ENCODE measurements around the gene PLPPR5.

PLPPR5 gene

DNA sequence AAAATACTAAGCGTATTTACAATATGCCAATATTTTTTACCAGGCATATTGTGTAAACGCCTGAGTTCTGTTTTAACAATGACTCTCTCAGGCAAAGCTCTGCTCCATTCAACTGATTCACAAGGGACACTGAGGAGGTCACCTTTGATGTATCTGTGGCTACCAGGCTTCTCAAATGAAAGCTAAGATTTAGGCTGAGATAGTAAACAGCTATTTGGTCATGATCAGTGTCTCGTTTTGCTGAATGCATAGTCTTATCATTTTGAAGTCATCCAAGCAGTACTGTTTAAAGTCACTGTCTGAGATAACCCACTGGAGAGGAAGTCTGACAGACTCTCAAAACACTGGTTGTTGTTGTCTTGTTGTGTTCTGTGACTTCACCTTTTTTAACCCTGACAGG, 13.7 kb upstream of the PLPPR5 start:
- WGBS: 22% methylated on average over 3 of the region's 3 CpGs
- Histone ChIP-seq H3K23ac (ENCODE audit: low read length in 2 of 2) (no peak overlapping the region), H3K36me3 (ENCODE audit: control insufficient read depth in 1 of 2, insufficient read depth in 2 of 2, low read depth in 1 of 2, low read length in 2 of 2) (no peaks in the 10 kb centered on the region), H3K14ac (ENCODE audit: low read length in 2 of 2) (no peak overlapping the region), H4K8ac (ENCODE audit: low read length) (no peak overlapping the region), H2BK12ac (ENCODE audit: low read length in 2 of 2) (no peak overlapping the region), H4K91ac (ENCODE audit: low read length) (no peak overlapping the region), H2BK120ac (ENCODE audit: low read depth, low read length) (no peak overlapping the region), H3K4me3 (ENCODE audit: insufficient read depth in 1 of 2, low read depth in 1 of 2, low read length in 2 of 2) (no peak overlapping the region), H3K9me3 (ENCODE audit: control insufficient read depth, low read length) (no peaks in the 10 kb centered on the region), H2BK15ac (ENCODE audit: low read depth, poor library complexity, severe bottlenecking) (no peak overlapping the region), H2AK5ac (ENCODE audit: low read length, severe bottlenecking) (no peak overlapping the region), H3K4me1 (ENCODE audit: control insufficient read depth, insufficient read depth, low read depth, low read length) (peaks cover 2% of the 10 kb centered on the region), H3K27me3 (ENCODE audit: control insufficient read depth in 1 of 2, insufficient read depth in 1 of 2, low read length in 2 of 2) (no peaks in the 10 kb centered on the region), H3K27ac (ENCODE audit: low read length, poor library complexity, severe bottlenecking) (no peak overlapping the region), H2AFZ (ENCODE audit: low read depth, low read length) (no peak overlapping the region), H3K79me1 (replicated peaks; ENCODE audit: low read length, poor library complexity, severe bottlenecking) (no peaks in the 10 kb centered on the region), H3K9ac (ENCODE audit: low read length) (no peak overlapping the region), H3K18ac (ENCODE audit: low read depth in 1 of 2, low read length in 2 of 2) (no peak overlapping the region), H3K4ac (ENCODE audit: low read depth in 1 of 2, low read length in 2 of 2) (no peak overlapping the region), H3K4me2 (ENCODE audit: low read length, poor library complexity, severe bottlenecking) (no peak overlapping the region), H2BK5ac (ENCODE audit: low read depth, low read length, poor library complexity, severe bottlenecking) (no peak overlapping the region)
- no peak for DNase-seq

DNA sequence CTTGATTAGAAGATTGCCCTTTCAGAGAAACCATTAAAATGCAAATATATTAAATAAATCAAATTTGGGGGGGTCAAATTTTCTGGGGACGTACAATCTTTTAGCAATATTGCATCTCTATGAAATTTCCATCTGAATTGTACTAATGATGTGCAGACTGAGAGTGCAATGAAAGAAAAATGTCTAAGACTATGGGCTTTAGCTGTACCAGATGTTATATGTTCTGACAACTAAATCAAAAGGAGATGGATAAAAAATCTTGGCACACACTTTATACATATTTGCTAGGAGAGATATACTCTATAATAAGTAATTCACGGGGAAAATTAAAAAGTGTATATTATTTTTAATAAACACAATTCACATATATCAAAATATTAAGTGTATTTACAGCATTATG, 13.0 kb upstream of the PLPPR5 start:
- no peak overlapping the region for H4K8ac ChIP-seq (ENCODE audit: low read length)
- peaks cover 2% of the 10 kb centered on the region for H3K4me1 ChIP-seq (ENCODE audit: control insufficient read depth, insufficient read depth, low read depth, low read length)
- no peaks in the 10 kb centered on the region for H3K27me3 ChIP-seq (ENCODE audit: control insufficient read depth in 1 of 2, insufficient read depth in 1 of 2, low read length in 2 of 2)
- no peak overlapping the region for H2AFZ ChIP-seq (ENCODE audit: low read depth, low read length)
- no peak overlapping the region for H2AK5ac ChIP-seq (ENCODE audit: low read length, severe bottlenecking)
- H3K4me2 ChIP-seq (ENCODE audit: low read length, poor library complexity, severe bottlenecking): no peak overlapping the region
- H3K4me3 ChIP-seq (ENCODE audit: insufficient read depth in 1 of 2, low read depth in 1 of 2, low read length in 2 of 2): no peak overlapping the region
- H2BK12ac ChIP-seq (ENCODE audit: low read length in 2 of 2): no peak overlapping the region
- H4K91ac ChIP-seq (ENCODE audit: low read length): no peak overlapping the region
- no peak overlapping the region for H2BK5ac ChIP-seq (ENCODE audit: low read depth, low read length, poor library complexity, severe bottlenecking)
- H3K36me3 ChIP-seq (ENCODE audit: control insufficient read depth in 1 of 2, insufficient read depth in 2 of 2, low read depth in 1 of 2, low read length in 2 of 2): no peaks in the 10 kb centered on the region
- no peak overlapping the region for H3K14ac ChIP-seq (ENCODE audit: low read length in 2 of 2)
- no peak overlapping the region for H3K27ac ChIP-seq (ENCODE audit: low read length, poor library complexity, severe bottlenecking)
- no peaks in the 10 kb centered on the region for H3K9me3 ChIP-seq (ENCODE audit: control insufficient read depth, low read length)
- no CpG with 5 or more reads among the region's 2 CpGs for WGBS
- no peak overlapping the region for H3K9ac ChIP-seq (ENCODE audit: low read length)
- no peak for DNase-seq
- no peak overlapping the region for H3K4ac ChIP-seq (ENCODE audit: low read depth in 1 of 2, low read length in 2 of 2)
- no peak overlapping the region for H3K18ac ChIP-seq (ENCODE audit: low read depth in 1 of 2, low read length in 2 of 2)
- no peak overlapping the region for H2BK120ac ChIP-seq (ENCODE audit: low read depth, low read length)
- no peak overlapping the region for H3K23ac ChIP-seq (ENCODE audit: low read length in 2 of 2)
- no peak overlapping the region for H2BK15ac ChIP-seq (ENCODE audit: low read depth, poor library complexity, severe bottlenecking)
- H3K79me1 ChIP-seq (replicated peaks; ENCODE audit: low read length, poor library complexity, severe bottlenecking): no peaks in the 10 kb centered on the region

DNA sequence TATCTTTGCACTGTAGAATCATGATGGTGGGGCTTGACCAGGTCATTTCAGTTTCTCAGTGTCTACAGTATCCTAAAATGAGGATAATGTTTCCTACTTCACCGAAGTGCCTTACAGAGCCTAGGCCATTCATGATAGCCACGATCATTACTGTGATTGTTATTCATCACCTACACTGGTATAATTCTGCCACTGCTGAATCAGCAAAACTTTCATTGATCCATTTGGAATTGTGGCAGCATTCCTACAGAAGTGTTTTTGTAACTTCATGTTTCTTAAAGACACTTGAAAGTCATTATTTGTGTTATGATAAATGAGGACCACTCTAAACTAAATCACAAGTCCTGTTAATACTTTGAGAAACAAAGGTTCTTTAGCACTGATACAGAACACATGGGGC, 6.0 kb upstream of the PLPPR5 start:
- H3K4me1 ChIP-seq (ENCODE audit: control insufficient read depth, insufficient read depth, low read depth, low read length): peaks cover under 1% of the 10 kb centered on the region
- H3K27ac ChIP-seq (ENCODE audit: low read length, poor library complexity, severe bottlenecking): no peak overlapping the region
- no peak overlapping the region for H2BK5ac ChIP-seq (ENCODE audit: low read depth, low read length, poor library complexity, severe bottlenecking)
- DNase-seq: no peak
- no peak overlapping the region for H3K9ac ChIP-seq (ENCODE audit: low read length)
- no peak overlapping the region for H3K4ac ChIP-seq (ENCODE audit: low read depth in 1 of 2, low read length in 2 of 2)
- no peak overlapping the region for H3K23ac ChIP-seq (ENCODE audit: low read length in 2 of 2)
- no peak overlapping the region for H3K14ac ChIP-seq (ENCODE audit: low read length in 2 of 2)
- H3K4me2 ChIP-seq (ENCODE audit: low read length, poor library complexity, severe bottlenecking): no peak overlapping the region
- H2BK120ac ChIP-seq (ENCODE audit: low read depth, low read length): no peak overlapping the region
- no peaks in the 10 kb centered on the region for H3K9me3 ChIP-seq (ENCODE audit: control insufficient read depth, low read length)
- no peak overlapping the region for H2BK15ac ChIP-seq (ENCODE audit: low read depth, poor library complexity, severe bottlenecking)
- no peak overlapping the region for H2AK5ac ChIP-seq (ENCODE audit: low read length, severe bottlenecking)
- 67% methylated on average over 2 of the region's 2 CpGs for WGBS
- no peak overlapping the region for H4K91ac ChIP-seq (ENCODE audit: low read length)
- H3K4me3 ChIP-seq (ENCODE audit: insufficient read depth in 1 of 2, low read depth in 1 of 2, low read length in 2 of 2): no peak overlapping the region
- H3K36me3 ChIP-seq (ENCODE audit: control insufficient read depth in 1 of 2, insufficient read depth in 2 of 2, low read depth in 1 of 2, low read length in 2 of 2): no peaks in the 10 kb centered on the region
- H2BK12ac ChIP-seq (ENCODE audit: low read length in 2 of 2): no peak overlapping the region
- no peak overlapping the region for H4K8ac ChIP-seq (ENCODE audit: low read length)
- H3K79me1 ChIP-seq (replicated peaks; ENCODE audit: low read length, poor library complexity, severe bottlenecking): no peaks in the 10 kb centered on the region
- no peak overlapping the region for H3K18ac ChIP-seq (ENCODE audit: low read depth in 1 of 2, low read length in 2 of 2)
- no peak overlapping the region for H2AFZ ChIP-seq (ENCODE audit: low read depth, low read length)
- H3K27me3 ChIP-seq (ENCODE audit: control insufficient read depth in 1 of 2, insufficient read depth in 1 of 2, low read length in 2 of 2): peaks cover 9 to 29% of the 10 kb centered on the region in 2 experiments

DNA sequence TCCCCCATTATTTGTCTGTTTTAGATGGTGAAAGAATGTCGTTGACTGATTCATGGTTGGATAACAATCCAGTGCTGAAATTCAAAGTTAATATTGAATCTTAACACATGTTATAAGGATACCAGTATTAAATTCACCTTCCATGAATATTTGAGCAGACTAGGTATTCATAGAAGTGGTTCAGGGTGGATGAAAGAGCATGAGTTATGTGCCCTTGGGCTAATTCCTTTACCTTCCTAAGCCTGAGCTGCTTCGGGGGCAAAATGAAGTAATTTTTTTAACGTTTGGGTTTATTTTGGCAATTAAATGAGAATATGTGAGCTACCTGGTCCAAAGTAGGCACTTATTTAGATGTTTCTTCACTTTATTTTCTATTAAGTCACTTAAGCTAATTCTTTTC, 2.7 kb upstream of the PLPPR5 start:
- Histone ChIP-seq H3K9ac (ENCODE audit: low read length) (no peak overlapping the region), H2BK12ac (ENCODE audit: low read length in 2 of 2) (no peak overlapping the region), H3K18ac (ENCODE audit: low read depth in 1 of 2, low read length in 2 of 2) (no peak overlapping the region), H3K14ac (ENCODE audit: low read length in 2 of 2) (no peak overlapping the region), H3K36me3 (ENCODE audit: control insufficient read depth in 1 of 2, insufficient read depth in 2 of 2, low read depth in 1 of 2, low read length in 2 of 2) (no peaks in the 10 kb centered on the region), H2AFZ (ENCODE audit: low read depth, low read length) (no peak overlapping the region), H4K91ac (ENCODE audit: low read length) (no peak overlapping the region), H3K4ac (ENCODE audit: low read depth in 1 of 2, low read length in 2 of 2) (no peak overlapping the region), H3K27ac (ENCODE audit: low read length, poor library complexity, severe bottlenecking) (no peak overlapping the region), H3K9me3 (ENCODE audit: control insufficient read depth, low read length) (no peaks in the 10 kb centered on the region), H2BK120ac (ENCODE audit: low read depth, low read length) (no peak overlapping the region), H2BK15ac (ENCODE audit: low read depth, poor library complexity, severe bottlenecking) (no peak overlapping the region), H3K23ac (ENCODE audit: low read length in 2 of 2) (no peak overlapping the region), H3K4me2 (ENCODE audit: low read length, poor library complexity, severe bottlenecking) (no peak overlapping the region), H3K79me1 (replicated peaks; ENCODE audit: low read length, poor library complexity, severe bottlenecking) (no peaks in the 10 kb centered on the region), H3K4me3 (ENCODE audit: insufficient read depth in 1 of 2, low read depth in 1 of 2, low read length in 2 of 2) (no peak overlapping the region), H3K27me3 (ENCODE audit: control insufficient read depth in 1 of 2, insufficient read depth in 1 of 2, low read length in 2 of 2) (peaks cover 12 to 47% of the 10 kb centered on the region in 2 experiments), H2BK5ac (ENCODE audit: low read depth, low read length, poor library complexity, severe bottlenecking) (no peak overlapping the region), H3K4me1 (ENCODE audit: control insufficient read depth, insufficient read depth, low read depth, low read length) (peaks cover 12% of the 10 kb centered on the region), H2AK5ac (ENCODE audit: low read length, severe bottlenecking) (no peak overlapping the region), H4K8ac (ENCODE audit: low read length) (no peak overlapping the region)
- whole genome bisulfite sequencing: 91% methylated on average over 1 of the region's 3 CpGs
- DNase-seq: no peak

Data from mesenchymal stem cell (in vitro differentiated cells and primary cell).